Astrocyte of the cerebellum (primary cell): ENCODE data around the gene CFAP97D2.
A peak's percentile ranks its signal among the peaks of the same experiment; 100 is the strongest.
"Not testable (repeated sequence)": the region's sequence is repeated elsewhere in the genome, so short reads cannot be mapped to it uniquely, and the experiment has no call there.

Experiments used
- DNase-seq: peaks from one replicate; pipeline ENCODE4 v3.0.0-alpha.2; 2011; ENCODE audit warnings: low read depth
- H3K4me3 ChIP-seq: 2 replicates; pipeline ENCODE4 v1.5.1; 2011; ENCODE audit warnings: mild to moderate bottlenecking, low read depth, low read length, moderate library complexity
- in situ Hi-C: cut with HindIII; loops from 2 replicates; pipeline ENCODE4 v1.10.0; 2017; ENCODE audit warnings: low sequenced_read_pairs
- TF ChIP-seq, protein P1 (sequence below): IDR thresholded peaks from 2 replicates; pipeline ENCODE4 v1.5.1; 2012; ENCODE audit warnings: low read length, low read depth, moderate library complexity, mild to moderate bottlenecking; ENCODE audit errors: missing control alignments

CFAP97D2 gene

DNA sequence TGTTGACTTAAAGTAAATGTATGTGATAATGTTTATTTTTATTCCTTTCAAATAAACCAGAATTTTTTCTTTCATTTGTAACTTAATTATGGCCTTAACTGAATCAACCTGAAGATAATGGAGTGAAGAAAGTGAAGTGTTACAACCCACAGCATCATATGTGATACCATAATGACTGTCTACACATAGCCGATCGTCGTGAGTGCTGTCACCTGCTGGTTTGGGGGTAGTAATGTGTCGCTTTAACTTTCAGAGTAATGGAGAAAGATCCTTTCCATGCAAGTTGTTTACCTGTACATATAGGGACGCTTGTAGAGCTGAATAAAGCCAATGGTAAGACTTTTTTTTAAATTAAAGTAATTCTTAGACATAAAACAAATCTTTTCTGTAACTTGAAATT, 65.6 kb downstream of the CFAP97D2 start:
- H3K4me3 ChIP-seq: no peak overlapping the region
- DNase-seq: no peak
- in situ Hi-C loops: no loop called here
- TF ChIP-seq, protein P1, sequence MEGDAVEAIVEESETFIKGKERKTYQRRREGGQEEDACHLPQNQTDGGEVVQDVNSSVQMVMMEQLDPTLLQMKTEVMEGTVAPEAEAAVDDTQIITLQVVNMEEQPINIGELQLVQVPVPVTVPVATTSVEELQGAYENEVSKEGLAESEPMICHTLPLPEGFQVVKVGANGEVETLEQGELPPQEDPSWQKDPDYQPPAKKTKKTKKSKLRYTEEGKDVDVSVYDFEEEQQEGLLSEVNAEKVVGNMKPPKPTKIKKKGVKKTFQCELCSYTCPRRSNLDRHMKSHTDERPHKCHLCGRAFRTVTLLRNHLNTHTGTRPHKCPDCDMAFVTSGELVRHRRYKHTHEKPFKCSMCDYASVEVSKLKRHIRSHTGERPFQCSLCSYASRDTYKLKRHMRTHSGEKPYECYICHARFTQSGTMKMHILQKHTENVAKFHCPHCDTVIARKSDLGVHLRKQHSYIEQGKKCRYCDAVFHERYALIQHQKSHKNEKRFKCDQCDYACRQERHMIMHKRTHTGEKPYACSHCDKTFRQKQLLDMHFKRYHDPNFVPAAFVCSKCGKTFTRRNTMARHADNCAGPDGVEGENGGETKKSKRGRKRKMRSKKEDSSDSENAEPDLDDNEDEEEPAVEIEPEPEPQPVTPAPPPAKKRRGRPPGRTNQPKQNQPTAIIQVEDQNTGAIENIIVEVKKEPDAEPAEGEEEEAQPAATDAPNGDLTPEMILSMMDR: no peak

DNA sequence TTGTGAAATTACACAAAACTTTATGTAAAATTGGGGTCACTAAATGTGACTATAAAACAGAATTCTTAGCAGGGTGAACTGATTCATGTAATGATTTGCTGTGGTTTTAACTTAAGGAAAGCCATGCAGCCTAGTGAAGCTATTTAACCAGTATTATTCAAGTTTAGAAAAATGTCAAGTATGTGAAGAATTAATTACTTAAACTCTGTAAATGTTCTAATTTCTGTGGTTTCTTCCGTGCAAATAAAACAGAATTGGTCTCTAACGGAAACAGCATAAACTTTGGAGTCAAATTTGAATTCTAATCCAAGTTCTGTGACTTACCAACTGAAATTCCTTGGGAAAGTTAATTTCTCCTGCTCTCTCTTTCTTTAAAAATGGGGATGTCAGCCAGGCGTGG, 69.0 kb downstream of the CFAP97D2 start:
- TF ChIP-seq, protein P1: no peak
- H3K4me3 ChIP-seq: no peak overlapping the region
- in situ Hi-C loops: no loop called here
- peak; percentile 38 for DNase-seq

DNA sequence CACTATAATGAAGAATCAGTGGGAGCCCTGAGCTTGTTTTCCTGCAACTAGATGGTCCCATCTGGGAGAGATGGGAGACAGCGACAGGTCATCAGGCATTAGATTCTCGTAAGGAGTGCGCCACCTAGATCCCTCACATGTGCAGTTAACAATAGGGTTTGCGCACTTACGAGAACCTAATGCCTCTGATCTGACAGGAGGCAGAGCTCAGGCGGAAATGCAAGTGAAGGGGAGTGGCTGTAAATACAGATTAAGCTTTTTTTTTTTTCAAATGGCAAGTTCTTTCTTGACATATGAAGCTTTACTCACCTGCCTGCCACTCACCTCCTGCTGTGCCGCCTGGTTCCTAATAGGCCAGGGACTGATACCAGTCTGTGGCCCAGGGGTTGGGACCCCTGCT, 70.0 kb downstream of the CFAP97D2 start:
- in situ Hi-C loops: no loop called here
- TF ChIP-seq, protein P1: no peak
- DNase-seq: no peak
- H3K4me3 ChIP-seq: no peak overlapping the region

DNA sequence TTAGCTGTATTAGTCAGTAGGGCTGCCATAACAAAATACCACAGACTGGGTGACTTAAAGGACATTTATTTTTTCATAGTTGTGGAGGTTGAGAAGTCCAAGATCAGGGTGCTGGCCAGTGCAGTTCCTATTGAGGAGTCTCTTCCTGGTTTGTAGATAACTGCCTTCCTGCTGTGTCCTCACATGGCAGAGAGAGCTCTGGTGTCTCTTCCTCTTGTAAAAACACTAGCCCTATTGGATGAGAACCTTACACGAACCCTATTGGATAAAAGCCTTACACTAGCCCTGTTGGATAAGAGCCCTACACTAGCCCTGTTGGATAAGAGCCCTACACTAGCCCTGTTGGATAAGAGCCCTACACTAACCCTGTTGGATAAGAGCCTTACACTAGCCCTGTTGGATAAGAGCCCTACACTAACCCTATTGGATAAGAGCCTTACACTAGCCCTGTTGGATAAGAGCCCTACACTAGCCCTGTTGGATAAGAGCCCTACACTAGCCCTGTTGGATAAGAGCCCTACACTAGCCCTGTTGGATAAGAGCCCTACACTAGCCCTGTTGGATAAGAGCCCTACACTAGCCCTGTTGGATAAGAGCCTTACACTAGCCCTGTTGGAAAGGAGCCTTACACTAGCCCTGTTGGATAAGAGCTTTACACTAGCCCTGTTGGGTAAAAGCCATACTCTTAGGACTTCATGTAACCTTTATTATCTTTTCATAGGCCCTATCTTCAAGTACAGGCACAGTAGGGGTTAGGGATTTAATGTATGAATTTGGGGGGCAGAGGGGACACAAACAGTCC, 72.8 kb downstream of the CFAP97D2 start:
- H3K4me3 ChIP-seq, in situ Hi-C loops, DNase-seq: not testable (repeated sequence)

DNA sequence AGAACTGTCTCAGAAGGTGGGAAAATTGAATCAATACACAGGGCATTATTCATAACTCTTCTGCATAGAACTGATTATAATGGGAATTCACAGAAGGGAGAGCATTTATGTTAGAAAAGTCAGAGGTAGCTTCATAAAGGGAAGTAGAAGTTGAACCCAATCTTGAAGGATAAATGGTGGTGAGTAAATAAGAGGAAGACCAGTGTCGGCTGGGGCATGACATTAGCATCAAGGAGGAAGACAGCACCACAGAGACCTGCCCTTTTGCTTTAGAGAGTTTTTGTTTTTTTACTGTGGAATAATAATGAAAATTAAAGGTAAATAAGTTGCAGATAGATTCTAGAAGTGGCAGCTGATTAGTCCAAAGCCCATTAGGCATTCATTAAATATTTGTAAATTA, 77.5 kb downstream of the CFAP97D2 start:
- in situ Hi-C loops: no loop called here
- no peak overlapping the region for H3K4me3 ChIP-seq
- DNase-seq: no peak
- TF ChIP-seq, protein P1: no peak

DNA sequence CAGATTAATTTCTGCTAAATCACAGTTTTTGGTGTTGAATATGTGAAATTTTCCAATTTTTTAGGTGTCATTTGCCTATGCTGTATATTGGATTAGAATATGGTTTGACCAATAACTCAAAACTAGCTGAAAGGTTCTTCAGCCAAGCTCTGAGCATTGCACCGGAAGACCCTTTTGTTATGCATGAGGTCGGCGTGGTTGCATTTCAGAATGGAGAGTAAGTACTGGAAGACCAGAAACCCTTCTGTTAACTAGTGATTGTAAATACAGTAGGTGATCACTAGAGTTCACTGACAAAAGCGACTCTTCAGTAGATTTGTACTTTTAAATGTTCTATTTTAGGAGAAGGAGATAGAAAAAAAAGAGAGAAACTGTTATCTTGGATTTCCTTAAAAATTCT, 78.0 kb downstream of the CFAP97D2 start:
- no peak overlapping the region for H3K4me3 ChIP-seq
- TF ChIP-seq, protein P1: no peak
- in situ Hi-C loops: no loop called here
- no peak for DNase-seq

DNA sequence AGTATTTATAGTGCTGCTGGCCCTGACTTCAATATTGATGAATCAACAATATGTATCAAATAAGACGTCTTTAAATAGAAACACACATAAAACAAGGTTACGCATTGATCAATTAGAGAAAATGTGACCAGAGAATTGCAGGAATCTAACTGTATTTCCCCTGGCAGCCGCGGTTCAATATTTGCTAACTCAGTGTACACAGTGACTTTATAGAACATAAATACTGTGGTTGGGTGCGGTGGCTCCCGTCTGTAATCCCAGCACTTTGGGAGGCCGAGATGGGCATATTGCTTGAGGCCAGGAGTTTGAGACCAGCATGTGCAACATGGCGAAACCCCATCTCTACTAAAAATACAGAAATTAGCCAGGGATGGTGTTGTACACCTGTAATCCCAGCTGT, 79.5 kb downstream of the CFAP97D2 start:
- TF ChIP-seq, protein P1: no peak
- DNase-seq: no peak
- no peak overlapping the region for H3K4me3 ChIP-seq
- in situ Hi-C loops: no loop called here
